Activated CD4-positive, alpha-beta T cell treated with anti-CD3 and anti-CD28 coated beads for 24 hours (primary cell): ENCODE results near the gene RSPO3.

ENCODE experiments used
- DNase-seq, 2 donors: peaks; one replicate each; pipeline ENCODE4 v3.0.0-alpha.2; 2020; ENCODE audit warnings: low read depth in 2 of 2

RSPO3 gene

GRCh38 chr6:127111526-127111925, 6.9 kb upstream of the RSPO3 start:
- DNase-seq = no peak

- no peak for DNase-seq
Observed at GRCh38 chr6:127114214-127114760, 4.2 kb upstream of the RSPO3 start.

GRCh38 chr6:127115084-127115655, 3.3 kb upstream of the RSPO3 start:
- no peak for DNase-seq

- no peak for DNase-seq
Observed at GRCh38 chr6:127115746-127116145, 2.7 kb upstream of the RSPO3 start.

GRCh38 chr6:127117979-127118297, 533 bp upstream of the RSPO3 start:
- no peak for DNase-seq

GRCh38 chr6:127119102-127120022, 891 bp downstream of the RSPO3 start:
- peak in 1 of 2 donors; percentile 5 for DNase-seq

- DNase-seq = no peak
Observed at GRCh38 chr6:127120023-127120786, 1.7 kb downstream of the RSPO3 start.

GRCh38 chr6:127120787-127121636, 2.5 kb downstream of the RSPO3 start:
- peak; percentile 45 to 61 for DNase-seq

GRCh38 chr6:127121637-127121960, 3.1 kb downstream of the RSPO3 start:
- DNase-seq = no peak

GRCh38 chr6:127124172-127124571, 5.7 kb downstream of the RSPO3 start:
- DNase-seq = no peak

- no peak for DNase-seq
Observed at GRCh38 chr6:127124680-127125079, 6.2 kb downstream of the RSPO3 start.

GRCh38 chr6:127128066-127128465, 9.6 kb downstream of the RSPO3 start:
- DNase-seq = no peak

- DNase-seq = no peak
Observed at GRCh38 chr6:127129251-127129650, 10.8 kb downstream of the RSPO3 start.

GRCh38 chr6:127131275-127131674, 12.8 kb downstream of the RSPO3 start:
- no peak for DNase-seq

- DNase-seq = no peak
Observed at GRCh38 chr6:127131772-127132376, 13.4 kb downstream of the RSPO3 start.

GRCh38 chr6:127134136-127134535, 15.7 kb downstream of the RSPO3 start:
- no peak for DNase-seq

- DNase-seq = no peak
Observed at GRCh38 chr6:127136786-127137185, 18.3 kb downstream of the RSPO3 start.

- DNase-seq = no peak
Observed at GRCh38 chr6:127146932-127147331, 28.5 kb downstream of the RSPO3 start.

GRCh38 chr6:127147534-127147933, 29.1 kb downstream of the RSPO3 start:
- no peak for DNase-seq

GRCh38 chr6:127148511-127148910, 30.0 kb downstream of the RSPO3 start:
- no peak for DNase-seq

GRCh38 chr6:127154509-127154908, 36.0 kb downstream of the RSPO3 start:
- no peak for DNase-seq
